ENCODE data around the gene SNHG17. TPM values are rescaled to one million over a fixed set of nuclear protein-coding genes. Genes with fewer than 3 reads are reported as not detected.

The SNHG17 gene
- total and polyA plus RNA-seq, 9 of the 15 experiments (the other 6 are each of a cell fraction or from before 2014, with no cell fraction given) = 29.8 to 106 (median 57.7) TPM

DNA sequence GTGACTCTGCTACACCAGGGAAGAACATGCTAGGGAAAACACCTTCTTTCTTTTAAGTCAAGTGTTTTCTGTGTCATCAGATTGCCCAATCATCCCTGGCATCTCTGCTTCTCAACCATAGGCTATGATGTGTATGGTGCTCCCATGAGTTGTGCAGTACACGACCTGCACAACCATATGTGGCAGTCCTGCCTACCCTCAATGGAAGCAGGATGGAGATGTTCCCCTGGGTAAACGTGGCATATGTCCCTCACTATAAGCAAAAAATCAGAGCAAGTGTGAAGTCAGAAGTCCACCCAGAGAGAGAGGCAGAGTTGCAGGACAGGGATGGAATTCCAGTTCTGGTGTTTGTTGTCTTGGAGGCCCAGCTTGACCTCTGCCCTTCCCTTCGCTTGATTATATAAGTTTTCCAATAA, 10.3 kb upstream of the SNHG17 start:
- CTCF ChIA-PET (ENCODE audit: low intra/inter-chr PET ratio) = interaction anchor here (3.9 kb wide), 1 partner anchor 10 kb away, joined by 72 read pairs; the partner anchor contains the start of gene SNHG17
- BruUV-seq (replicated peaks) = no TSS peak
- H3K4me1 ChIP-seq (replicated peaks in 1 of 2; ENCODE audit: control insufficient read depth in 2 of 2, insufficient read depth in 2 of 2, low read length in 2 of 2) = peaks cover 18 to 20% of the 10 kb centered on the region in 2 experiments
- H3K4me3 ChIP-seq = no peak overlapping the region
- no peaks in the 10 kb centered on the region for H3K27me3 ChIP-seq (ENCODE audit: control insufficient read depth in 2 of 2, insufficient read depth in 2 of 2, low read length in 2 of 2)
- H3K27ac ChIP-seq (ENCODE audit: extremely low read depth, low read depth, low read length) = no peak overlapping the region
- no peaks in the 10 kb centered on the region for H3K9me3 ChIP-seq (replicated peaks; ENCODE audit: control insufficient read depth, insufficient read depth, low read depth, low read length)
- H3K9ac ChIP-seq (ENCODE audit: insufficient read depth in 1 of 2, low read depth in 2 of 2, low read length in 2 of 2) = no peak overlapping the region
- intact Hi-C loops (cut with micrococcal nuclease) (no loop called here), in situ Hi-C loops (cut with MboI) (no loop called here)
- peaks cover 24% of the 10 kb centered on the region for H3K79me2 ChIP-seq (ENCODE audit: control insufficient read depth, insufficient read depth, low read length)
- H4K20me1 ChIP-seq (replicated peaks; ENCODE audit: control insufficient read depth, insufficient read depth, low read length) = no peaks in the 10 kb centered on the region
- peaks cover 23% of the 10 kb centered on the region for H3K36me3 ChIP-seq (ENCODE audit: control insufficient read depth, insufficient read depth, low read length)
- H3K4me2 ChIP-seq (ENCODE audit: insufficient read depth, low read length) = no peak overlapping the region
- 25% methylated on average over 3 of the region's 3 CpGs for WGBS (ENCODE audit: insufficient coverage, low coverage, missing lambda C conversion rate)
- FAIRE-seq (no peak), ATAC-seq (no peak), DNase-seq (ENCODE audit: extremely low read depth in 1 of 4, low spot score in 3 of 4) (no peak)
- TF ChIP-seq NR4A1 (CRISPR knock-in tag; IDR thresholded peaks at IDR 0.05) = no peak
- TF ChIP-seq NR4A1 (tag; IDR thresholded peaks at IDR 0.05) = no peak
- no peak for TF ChIP-seq KDM5B (IDR thresholded peaks at IDR 0.05; ENCODE audit: insufficient replicate concordance, low read depth, low read length)
- peak; percentile 44 for TF ChIP-seq RBM25 (IDR thresholded peaks at IDR 0.05; ENCODE audit: low read depth, low read length, severe bottlenecking)
- TF ChIP-seq, protein P1, sequence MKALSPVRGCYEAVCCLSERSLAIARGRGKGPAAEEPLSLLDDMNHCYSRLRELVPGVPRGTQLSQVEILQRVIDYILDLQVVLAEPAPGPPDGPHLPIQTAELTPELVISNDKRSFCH (CRISPR knock-in tag; IDR thresholded peaks at IDR 0.05) = no peak
- TF ChIP-seq, protein P1 (tag; IDR thresholded peaks at IDR 0.05) = no peak
- TF ChIP-seq, protein P2, sequence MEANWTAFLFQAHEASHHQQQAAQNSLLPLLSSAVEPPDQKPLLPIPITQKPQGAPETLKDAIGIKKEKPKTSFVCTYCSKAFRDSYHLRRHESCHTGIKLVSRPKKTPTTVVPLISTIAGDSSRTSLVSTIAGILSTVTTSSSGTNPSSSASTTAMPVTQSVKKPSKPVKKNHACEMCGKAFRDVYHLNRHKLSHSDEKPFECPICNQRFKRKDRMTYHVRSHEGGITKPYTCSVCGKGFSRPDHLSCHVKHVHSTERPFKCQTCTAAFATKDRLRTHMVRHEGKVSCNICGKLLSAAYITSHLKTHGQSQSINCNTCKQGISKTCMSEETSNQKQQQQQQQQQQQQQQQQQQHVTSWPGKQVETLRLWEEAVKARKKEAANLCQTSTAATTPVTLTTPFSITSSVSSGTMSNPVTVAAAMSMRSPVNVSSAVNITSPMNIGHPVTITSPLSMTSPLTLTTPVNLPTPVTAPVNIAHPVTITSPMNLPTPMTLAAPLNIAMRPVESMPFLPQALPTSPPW (CRISPR knock-in tag; IDR thresholded peaks at IDR 0.05) = no peak
- TF ChIP-seq CREB3L1 (IDR thresholded peaks at IDR 0.05; ENCODE audit: borderline replicate concordance, low read depth) = no peak
- no peak for TF ChIP-seq HSF4 (CRISPR knock-in tag; IDR thresholded peaks at IDR 0.05; ENCODE audit: borderline replicate concordance)
- no peak for TF ChIP-seq PHF8 (IDR thresholded peaks at IDR 0.05; ENCODE audit: borderline replicate concordance, low read length)
- POLR2A ChIA-PET = interaction anchor here (5.8 kb wide), 1 partner anchor 12 kb away, joined by 130 read pairs; the partner anchor contains the start of gene SNHG17
- H2AFZ ChIP-seq (ENCODE audit: low read depth, low read length) = peak overlapping the region; percentile 92
- no peaks in the 10 kb centered on the region for H3K9me1 ChIP-seq (ENCODE audit: control insufficient read depth, insufficient read depth, low read length)

All from K562 (cell line).